ENCODE results near the gene RARG.

DNA sequence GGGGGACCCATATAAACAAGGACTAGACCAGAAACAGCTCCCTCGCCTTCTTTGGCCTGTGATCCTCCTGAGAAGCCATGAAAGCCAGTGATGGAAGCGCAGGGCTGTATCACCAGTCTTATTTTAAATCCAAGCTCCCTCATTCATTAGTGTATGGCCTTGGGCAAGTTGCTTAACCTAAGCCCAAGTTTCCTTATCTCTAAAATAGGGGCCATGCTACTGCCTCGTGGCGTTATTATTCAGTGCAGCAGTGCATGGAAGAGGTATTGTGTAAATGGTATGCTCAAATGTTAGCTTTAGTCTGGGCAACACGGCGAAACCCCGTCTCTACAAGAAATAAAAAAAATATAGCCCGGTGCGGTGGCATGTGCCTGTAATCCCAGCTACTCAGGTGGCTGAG, 46.0 kb upstream of the RARG start:
- TF ChIP-seq, protein P1, sequence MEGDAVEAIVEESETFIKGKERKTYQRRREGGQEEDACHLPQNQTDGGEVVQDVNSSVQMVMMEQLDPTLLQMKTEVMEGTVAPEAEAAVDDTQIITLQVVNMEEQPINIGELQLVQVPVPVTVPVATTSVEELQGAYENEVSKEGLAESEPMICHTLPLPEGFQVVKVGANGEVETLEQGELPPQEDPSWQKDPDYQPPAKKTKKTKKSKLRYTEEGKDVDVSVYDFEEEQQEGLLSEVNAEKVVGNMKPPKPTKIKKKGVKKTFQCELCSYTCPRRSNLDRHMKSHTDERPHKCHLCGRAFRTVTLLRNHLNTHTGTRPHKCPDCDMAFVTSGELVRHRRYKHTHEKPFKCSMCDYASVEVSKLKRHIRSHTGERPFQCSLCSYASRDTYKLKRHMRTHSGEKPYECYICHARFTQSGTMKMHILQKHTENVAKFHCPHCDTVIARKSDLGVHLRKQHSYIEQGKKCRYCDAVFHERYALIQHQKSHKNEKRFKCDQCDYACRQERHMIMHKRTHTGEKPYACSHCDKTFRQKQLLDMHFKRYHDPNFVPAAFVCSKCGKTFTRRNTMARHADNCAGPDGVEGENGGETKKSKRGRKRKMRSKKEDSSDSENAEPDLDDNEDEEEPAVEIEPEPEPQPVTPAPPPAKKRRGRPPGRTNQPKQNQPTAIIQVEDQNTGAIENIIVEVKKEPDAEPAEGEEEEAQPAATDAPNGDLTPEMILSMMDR (IDR thresholded peaks at IDR 0.05) = no peak
- no peak for TF ChIP-seq POLR2A (IDR thresholded peaks at IDR 0.05)
